Heart left ventricle (tissue), 13 donors: ENCODE data around the gene TDRD9.

ENCODE experiments used
- POLR2A ChIP-seq, 2 donors: fragments of 450-650 bp; IDR thresholded peaks; one replicate each; pipeline ENCODE4 v1.6.1; 2017; ENCODE audit warnings: antibody characterized with exemption in 2 of 2, mild to moderate bottlenecking in 2 of 2, moderate library complexity in 2 of 2
- TF ChIP-seq, protein P1 (sequence below), 12 donors: fragments of 200-600 bp; sonication (generic) in 4 of 12; IDR thresholded peaks; one replicate each; pipeline versions ENCODE4 v1.5.0 to v1.8.0; 2018 to 2022; ENCODE audit warnings: antibody characterized with exemption in 12 of 12, mild to moderate bottlenecking in 5 of 12
- donor health status: ischemic (EF 13 %, LVEDD 7.1; RV severe dilation, severe dysfunction).
- donor health status: DM: no; HTN: yes; CAD: no.
- donor health status: DM: no; HTN: no; CAD: no.
- donor health status: ischemic (EF 25% LVEDD 6.9; RV normal size, moderate dysfunction).
- donor health status: ischemic (EF 25% LVEDD 5.7; RV mildly dilated, moderate dysfunction).
- donor health status: ischemic (EF 35%, LVEDD 5.7; RV mildly dilated, moderate dysfunction).
- donor health status: nonischemic (EF 11% LVEDD 7.7; RV severe dilation, severe dysfunction).
- donor health status: DM: yes; HTN: yes; CAD: no.
- donor health status: PGD.
- donor health status: ischemic (EF 29% LVEDD 5.4; RV normal size, mild dysfunction).
- donor health status: nonischemic (EF 23%, LVEDD 6.1; RV moderate dilation, normal function).

DNA sequence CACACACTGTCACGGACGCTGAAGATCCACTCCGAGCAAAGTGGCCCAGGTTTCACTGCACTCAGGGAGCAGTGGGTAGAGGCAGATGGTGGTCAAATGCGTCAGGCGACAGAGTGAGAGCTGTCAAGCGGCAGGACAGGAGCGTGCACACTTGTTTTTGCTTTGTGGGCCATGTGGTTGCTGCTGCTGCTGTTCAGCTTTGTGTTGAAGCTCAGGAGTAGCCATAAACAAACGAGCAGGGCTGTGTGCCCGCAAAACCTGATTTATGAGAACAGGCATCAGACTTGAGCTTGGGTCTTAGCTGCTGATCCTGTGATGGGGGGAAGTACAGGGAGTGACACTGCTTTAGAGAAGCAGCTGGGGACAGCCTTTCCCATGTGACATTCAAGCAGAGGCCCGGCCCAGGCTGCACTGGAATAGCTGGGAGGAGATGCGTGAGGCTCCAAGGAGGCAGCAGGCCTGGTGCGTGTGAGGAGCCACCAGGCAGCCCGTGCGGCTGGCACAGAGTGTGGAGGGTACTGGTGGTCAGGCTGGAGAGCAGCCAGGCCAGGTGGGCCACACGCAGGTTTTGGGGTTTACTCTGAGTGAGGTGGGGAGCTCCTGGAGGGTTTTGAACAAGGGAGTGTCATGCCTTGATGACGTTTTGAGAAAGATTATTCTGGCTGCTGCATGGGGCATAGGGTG, 126.1 kb downstream of the TDRD9 start:
- TF ChIP-seq, protein P1, sequence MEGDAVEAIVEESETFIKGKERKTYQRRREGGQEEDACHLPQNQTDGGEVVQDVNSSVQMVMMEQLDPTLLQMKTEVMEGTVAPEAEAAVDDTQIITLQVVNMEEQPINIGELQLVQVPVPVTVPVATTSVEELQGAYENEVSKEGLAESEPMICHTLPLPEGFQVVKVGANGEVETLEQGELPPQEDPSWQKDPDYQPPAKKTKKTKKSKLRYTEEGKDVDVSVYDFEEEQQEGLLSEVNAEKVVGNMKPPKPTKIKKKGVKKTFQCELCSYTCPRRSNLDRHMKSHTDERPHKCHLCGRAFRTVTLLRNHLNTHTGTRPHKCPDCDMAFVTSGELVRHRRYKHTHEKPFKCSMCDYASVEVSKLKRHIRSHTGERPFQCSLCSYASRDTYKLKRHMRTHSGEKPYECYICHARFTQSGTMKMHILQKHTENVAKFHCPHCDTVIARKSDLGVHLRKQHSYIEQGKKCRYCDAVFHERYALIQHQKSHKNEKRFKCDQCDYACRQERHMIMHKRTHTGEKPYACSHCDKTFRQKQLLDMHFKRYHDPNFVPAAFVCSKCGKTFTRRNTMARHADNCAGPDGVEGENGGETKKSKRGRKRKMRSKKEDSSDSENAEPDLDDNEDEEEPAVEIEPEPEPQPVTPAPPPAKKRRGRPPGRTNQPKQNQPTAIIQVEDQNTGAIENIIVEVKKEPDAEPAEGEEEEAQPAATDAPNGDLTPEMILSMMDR (IDR thresholded peaks at IDR 0.05), result no peak
- TF ChIP-seq POLR2A (IDR thresholded peaks at IDR 0.05), result no peak
